Measurements from ENCODE around the gene SH2D4B.
A peak's percentile ranks its signal among the peaks of the same experiment; 100 is the strongest.

Gene SH2D4B

DNA sequence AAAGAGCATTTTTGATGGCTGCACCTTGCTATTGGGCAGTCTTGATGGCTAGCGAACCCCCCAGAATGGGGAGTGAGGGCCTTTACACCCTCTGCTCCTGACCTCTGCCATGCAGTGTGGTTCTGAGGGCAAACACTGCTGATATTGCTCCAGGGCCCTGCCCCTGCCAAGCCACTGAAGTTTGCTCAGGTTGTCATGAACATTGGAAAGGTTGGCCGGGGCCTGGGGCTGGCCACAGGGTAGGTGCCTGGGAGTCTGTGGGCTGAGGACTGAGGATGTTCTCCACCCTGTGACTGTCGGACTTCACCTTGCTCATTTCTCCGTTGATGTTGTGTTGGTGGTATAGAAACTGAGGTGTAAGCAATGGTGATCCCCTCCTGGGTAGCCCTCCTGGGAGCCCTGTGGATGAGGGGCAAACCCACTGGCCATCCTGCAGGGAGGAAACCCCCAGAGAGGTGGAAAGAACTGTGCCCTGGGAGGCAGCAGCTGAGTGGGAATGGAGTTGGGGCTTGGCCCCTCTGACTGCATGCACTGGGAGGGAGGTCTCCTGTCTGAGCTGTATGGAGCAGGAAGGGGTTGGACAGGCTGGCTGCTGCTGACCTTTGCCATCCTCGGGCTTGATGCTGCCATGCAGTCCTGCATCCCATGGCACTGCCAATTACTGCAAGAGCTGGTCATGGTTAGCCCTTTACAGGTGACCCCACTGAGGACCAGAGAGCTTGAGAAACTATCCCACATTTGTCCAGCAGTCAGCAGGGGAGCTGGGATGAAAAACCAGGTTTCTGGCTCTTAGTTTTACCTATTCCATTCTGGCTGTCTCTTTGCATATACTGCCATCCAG, 77.1 kb downstream of the SH2D4B start:
- DNase-seq (ENCODE audit: low read depth, low spot score), result no peak
- H3K27ac ChIP-seq, result no peak overlapping the region

- no peak for DNase-seq (ENCODE audit: low read depth, low spot score)
- no peak overlapping the region for H3K27ac ChIP-seq
These were observed 80.1 kb downstream of the SH2D4B start for GRCh38 chr10:80617807-80618206.

GRCh38 chr10:80619036-80619435, 81.3 kb downstream of the SH2D4B start:
- peak; percentile 64 for DNase-seq (ENCODE audit: low read depth, low spot score)
- no peak overlapping the region for H3K27ac ChIP-seq

DNA sequence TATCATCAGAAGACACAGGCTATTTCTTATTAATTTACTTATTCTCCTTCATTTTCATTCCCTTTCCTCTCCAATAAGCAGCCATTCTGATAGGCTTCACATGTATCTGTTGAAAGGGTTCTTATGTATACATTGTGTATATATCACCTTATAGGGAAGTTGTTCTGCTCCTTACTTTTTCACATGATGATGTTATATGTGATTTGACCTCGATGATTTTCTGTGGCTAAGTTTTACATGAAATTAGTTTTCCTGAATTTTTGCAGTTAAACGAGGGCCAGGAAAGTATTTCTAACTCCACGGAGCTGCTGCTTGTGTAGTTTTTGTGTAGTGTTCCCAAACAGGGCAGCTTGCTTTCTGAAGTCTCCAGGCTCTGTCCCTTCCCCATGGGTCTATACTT, 84.5 kb downstream of the SH2D4B start:
- no peak overlapping the region for H3K27ac ChIP-seq
- no peak for DNase-seq (ENCODE audit: low read depth, low spot score)

DNA sequence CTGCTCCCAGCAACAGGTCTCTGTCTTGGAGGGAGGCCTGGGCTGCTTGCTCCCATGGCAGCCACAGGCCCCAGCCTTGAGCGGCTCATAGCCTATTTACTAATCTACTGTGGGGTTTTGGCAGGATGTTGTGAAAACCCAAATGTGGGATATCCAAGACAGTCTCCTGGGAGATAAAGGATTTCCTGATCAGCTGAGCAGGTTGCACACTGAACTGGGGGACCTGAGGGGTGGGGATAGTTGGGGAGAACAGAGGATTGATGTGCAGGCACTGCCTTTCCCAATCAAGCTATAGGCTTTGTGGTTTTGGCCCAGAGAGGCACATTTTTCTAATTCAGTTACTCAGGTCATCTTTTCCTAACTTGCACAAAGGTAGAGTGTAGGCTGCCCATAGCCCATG, 92.6 kb downstream of the SH2D4B start:
- DNase-seq (ENCODE audit: low read depth, low spot score), result no peak
- H3K27ac ChIP-seq, result no peak overlapping the region

GRCh38 chr10:80632742-80633141, 95.0 kb downstream of the SH2D4B start:
- H3K27ac ChIP-seq, result no peak overlapping the region
- DNase-seq (ENCODE audit: low read depth, low spot score), result no peak

GRCh38 chr10:80633383-80633860, 95.7 kb downstream of the SH2D4B start:
- H3K27ac ChIP-seq, result no peak overlapping the region
- DNase-seq (ENCODE audit: low read depth, low spot score), result no peak

DNA sequence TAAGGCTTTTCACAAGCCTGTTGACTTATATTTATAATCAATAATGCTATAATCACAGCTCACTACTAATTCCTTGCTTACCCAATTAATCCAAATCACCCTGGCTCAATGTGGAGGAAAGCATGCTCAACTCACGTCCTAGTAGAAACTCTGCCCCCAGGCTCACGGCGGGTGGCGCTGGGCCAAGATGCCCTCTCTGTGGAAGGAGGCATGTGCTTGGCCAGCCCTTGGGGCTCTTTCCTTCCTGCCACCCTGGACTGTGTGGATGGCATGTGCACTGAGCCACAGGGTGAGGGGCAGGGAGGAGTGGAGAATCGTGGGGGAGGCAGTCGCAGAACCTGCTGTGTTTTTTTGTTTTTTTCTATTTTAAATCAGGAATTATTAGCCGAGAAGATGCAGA, 96.2 kb downstream of the SH2D4B start:
- no peak for DNase-seq (ENCODE audit: low read depth, low spot score)
- H3K27ac ChIP-seq, result no peak overlapping the region

- no peak for DNase-seq (ENCODE audit: low read depth, low spot score)
- no peak overlapping the region for H3K27ac ChIP-seq
These were observed 105.0 kb downstream of the SH2D4B start for GRCh38 chr10:80642661-80643060.

DNA sequence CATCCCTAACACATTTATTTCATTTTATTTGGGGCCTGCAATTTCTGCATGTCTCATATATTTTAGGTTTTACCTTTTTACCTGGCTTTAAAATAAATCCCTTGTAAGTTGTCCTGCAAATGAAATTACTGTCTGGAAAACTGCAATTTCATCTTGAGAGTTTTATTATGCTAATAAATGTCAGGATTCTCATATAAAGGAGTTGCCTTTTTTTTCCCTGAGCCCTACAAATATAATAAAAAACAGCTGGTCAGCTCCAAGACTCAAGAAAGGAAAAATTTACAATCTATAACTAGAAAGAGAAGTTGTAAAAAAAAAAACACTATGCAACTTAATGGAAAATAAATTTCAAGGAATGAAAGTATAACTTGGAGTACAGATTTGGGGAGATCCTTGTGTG, 108.7 kb downstream of the SH2D4B start:
- DNase-seq (ENCODE audit: low read depth, low spot score), result no peak
- H3K27ac ChIP-seq, result no peak overlapping the region

DNA sequence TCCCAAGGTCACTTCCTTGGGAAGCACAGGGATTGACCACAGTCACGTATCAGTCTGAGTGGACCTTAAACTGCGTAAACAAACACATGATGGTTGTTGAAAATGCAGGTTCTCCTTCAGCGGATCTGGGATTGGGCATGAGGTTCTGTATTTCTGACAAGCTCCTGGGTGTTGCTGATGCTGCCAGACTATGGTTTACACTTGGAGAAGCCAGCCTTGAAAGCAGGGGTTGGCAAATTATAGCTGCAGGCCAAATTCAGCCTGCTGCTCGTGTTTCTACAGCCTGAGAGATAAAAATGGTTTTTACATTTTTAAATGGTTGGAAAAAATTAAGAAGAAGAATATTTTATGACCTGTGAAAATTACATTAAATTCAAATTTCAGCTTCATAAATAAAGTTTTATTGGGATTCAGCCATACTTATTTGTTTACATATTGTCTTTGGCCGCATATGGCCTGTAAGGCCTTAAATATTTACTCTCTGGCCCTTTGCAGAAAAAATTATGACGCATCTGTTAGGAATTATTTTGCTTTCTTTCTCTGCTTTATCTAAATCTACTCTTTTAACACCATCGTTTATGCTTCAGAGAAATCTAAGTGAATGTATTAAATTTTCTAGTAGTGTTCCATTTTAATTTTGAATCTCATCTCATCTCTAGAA, 109.6 kb downstream of the SH2D4B start:
- H3K27ac ChIP-seq, result no peak overlapping the region
- DNase-seq (ENCODE audit: low read depth, low spot score), result no peak

- no peak overlapping the region for H3K27ac ChIP-seq
- DNase-seq (ENCODE audit: low read depth, low spot score), result no peak
These were observed 110.4 kb downstream of the SH2D4B start for GRCh38 chr10:80648106-80648505.

GRCh38 chr10:80649183-80649582, 111.5 kb downstream of the SH2D4B start:
- DNase-seq (ENCODE audit: low read depth, low spot score), result no peak
- no peak overlapping the region for H3K27ac ChIP-seq

DNA sequence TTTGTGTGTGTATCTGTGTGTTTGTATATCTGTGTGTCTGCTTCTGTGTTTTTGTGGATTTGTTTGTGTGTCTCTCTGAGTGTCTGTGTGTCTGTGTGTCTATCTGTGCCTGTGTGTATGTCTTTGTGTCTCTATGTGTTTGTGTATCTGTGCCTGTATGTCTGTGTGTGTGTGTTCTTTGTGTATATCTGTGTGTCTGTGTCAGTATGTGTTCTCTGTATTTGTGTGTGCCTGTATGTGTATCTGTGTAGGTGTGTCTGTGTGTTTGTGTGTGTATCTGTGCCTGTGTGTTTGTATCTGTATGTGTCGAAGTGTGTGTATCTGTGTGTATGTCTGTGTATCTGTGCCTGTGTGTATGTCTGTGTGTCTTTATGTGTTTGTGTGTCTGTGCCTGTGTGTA, 118.2 kb downstream of the SH2D4B start:
- no peak overlapping the region for H3K27ac ChIP-seq
- DNase-seq (ENCODE audit: low read depth, low spot score), result no peak

DNA sequence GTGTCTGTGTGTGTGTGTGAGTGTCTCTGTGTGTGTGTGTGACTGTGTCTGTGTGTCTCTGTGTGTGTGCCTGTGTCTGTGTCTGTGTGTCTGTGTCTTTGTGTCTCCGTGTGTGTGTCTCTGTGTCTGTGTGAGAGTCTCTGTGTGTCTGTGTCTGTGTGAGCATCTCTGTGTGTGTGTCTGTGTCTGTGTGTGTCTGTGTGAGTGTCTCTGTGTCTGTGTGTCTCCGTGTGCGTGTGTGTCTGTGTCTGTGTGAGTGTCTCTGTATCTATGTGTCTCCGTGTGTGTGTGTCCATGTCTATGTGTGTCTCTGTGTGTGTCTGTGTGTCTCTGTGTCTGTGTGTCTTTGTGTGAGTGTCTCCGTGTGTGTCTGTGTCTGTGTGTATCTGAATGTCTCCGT, 120.4 kb downstream of the SH2D4B start:
- H3K27ac ChIP-seq, result no peak overlapping the region
- no peak for DNase-seq (ENCODE audit: low read depth, low spot score)

- no peak for DNase-seq (ENCODE audit: low read depth, low spot score)
- no peak overlapping the region for H3K27ac ChIP-seq
These were observed 121.6 kb downstream of the SH2D4B start for GRCh38 chr10:80659289-80659688.

- H3K27ac ChIP-seq, result no peak overlapping the region
- no peak for DNase-seq (ENCODE audit: low read depth, low spot score)
These were observed 122.6 kb downstream of the SH2D4B start for GRCh38 chr10:80660266-80660665.

DNA sequence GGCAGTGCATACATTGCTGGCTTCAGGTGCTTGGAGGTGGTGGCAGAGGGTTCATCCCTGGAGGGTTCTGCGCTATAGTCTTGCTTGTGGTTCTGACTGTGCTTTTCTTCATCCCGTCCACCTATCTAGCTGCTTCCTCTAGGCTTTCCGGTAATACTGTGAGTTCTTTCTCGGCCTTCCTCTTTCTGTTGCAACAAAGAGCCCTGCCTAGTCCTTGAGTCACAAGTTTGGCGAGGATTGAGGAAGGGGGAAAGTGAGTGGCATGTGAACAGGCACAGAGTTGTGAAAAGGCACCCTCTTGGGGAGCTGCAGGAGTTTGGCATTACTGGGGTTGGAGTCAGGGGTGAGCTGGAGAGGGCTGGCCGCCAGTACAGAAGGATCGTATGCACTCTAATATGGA, 123.0 kb downstream of the SH2D4B start:
- DNase-seq (ENCODE audit: low read depth, low spot score), result no peak
- no peak overlapping the region for H3K27ac ChIP-seq

GRCh38 chr10:80661526-80661925, 123.8 kb downstream of the SH2D4B start:
- H3K27ac ChIP-seq, result no peak overlapping the region
- DNase-seq (ENCODE audit: low read depth, low spot score), result no peak

GRCh38 chr10:80662429-80663261, 124.9 kb downstream of the SH2D4B start:
- H3K27ac ChIP-seq, result no peak overlapping the region
- DNase-seq (ENCODE audit: low read depth, low spot score), result peak; percentile 16
